OCI-LY1 (cell line): ENCODE data around the gene VPS11.
"Not testable (repeated sequence)": the region's sequence is repeated elsewhere in the genome, so short reads cannot be mapped to it uniquely, and the experiment has no call there.

Source experiments
- H2AFZ ChIP-seq: fragments of 200-600 bp; sonication (generic), shearing (Covaris generic); 2 replicates; pipeline ENCODE4 v1.6.0; 2014; ENCODE audit warnings: antibody characterized with exemption, mild to moderate bottlenecking, low read length
- H3F3A ChIP-seq: fragments of 200-600 bp; sonication (generic), shearing (Covaris generic); 2 replicates; pipeline ENCODE4 v1.6.0; 2014; ENCODE audit warnings: mild to moderate bottlenecking, antibody characterized with exemption, low read length, moderate library complexity; ENCODE audit not compliant: insufficient read depth
- H3K27ac ChIP-seq: fragments of 200-600 bp; sonication (generic); 2 replicates; pipeline ENCODE4 v1.5.1; 2014; ENCODE audit warnings: low read length, mixed run types, mild to moderate bottlenecking, low read depth; ENCODE audit not compliant: poor library complexity, severe bottlenecking
- H3K27me3 ChIP-seq: fragments of 200-600 bp; sonication (generic); 2 replicates; pipeline ENCODE4 v1.6.0; 2014; ENCODE audit warnings: antibody characterized with exemption, mild to moderate bottlenecking, low read length, moderate library complexity; ENCODE audit not compliant: insufficient read depth
- H3K36me3 ChIP-seq: fragments of 200-600 bp; sonication (generic); 2 replicates; pipeline ENCODE4 v1.6.1; 2014; ENCODE audit warnings: mild to moderate bottlenecking, antibody characterized with exemption, low read length, moderate library complexity, mixed read lengths; ENCODE audit not compliant: insufficient read depth
- H3K4me1 ChIP-seq: fragments of 200-600 bp; sonication (generic); 2 replicates; pipeline ENCODE4 v1.5.1; 2014; ENCODE audit warnings: mild to moderate bottlenecking, low read length, moderate library complexity; ENCODE audit not compliant: insufficient read depth, severe bottlenecking
- H3K4me2 ChIP-seq: fragments of 200-600 bp; sonication (generic), shearing (Covaris generic); 2 replicates; pipeline ENCODE4 v1.6.1; 2014; ENCODE audit warnings: low read length
- H3K4me3 ChIP-seq: fragments of 200-600 bp; sonication (generic); 2 replicates; pipeline ENCODE4 v1.5.1; 2014; ENCODE audit warnings: low read length, low read depth, mild to moderate bottlenecking, mixed read lengths; ENCODE audit not compliant: poor library complexity, severe bottlenecking
- H3K79me2 ChIP-seq: fragments of 200-600 bp; shearing (Covaris generic); 2 replicates; pipeline ENCODE4 v1.6.1; 2016; ENCODE audit warnings: mixed run types, low read length, mixed read lengths; ENCODE audit not compliant: insufficient read depth
- H3K9ac ChIP-seq: fragments of 200-600 bp; sonication (generic), shearing (Covaris generic); 2 replicates; pipeline ENCODE4 v1.6.1; 2014; ENCODE audit warnings: mild to moderate bottlenecking, low read length, mixed read lengths
- H3K9me2 ChIP-seq: fragments of 200-600 bp; sonication (generic), shearing (Covaris generic); 2 replicates; pipeline ENCODE4 v1.6.1; 2014; ENCODE audit warnings: low read depth, mild to moderate bottlenecking, low read length, mixed read lengths
- H3K9me3 ChIP-seq: fragments of 200-600 bp; shearing (Covaris generic); 2 replicates; pipeline ENCODE4 v1.6.1; 2014; ENCODE audit warnings: low read length, mixed read lengths
- H4K20me1 ChIP-seq: fragments of 200-600 bp; sonication (generic), shearing (Covaris generic); 2 replicates; pipeline ENCODE4 v1.6.0; 2016; ENCODE audit warnings: mild to moderate bottlenecking, low read length; ENCODE audit not compliant: insufficient read depth
- EZH2 ChIP-seq: fragments of 200-600 bp; sonication (generic), shearing (Covaris generic); IDR thresholded peaks from 2 replicates; pipeline ENCODE4 v1.8.0; 2017; ENCODE audit warnings: borderline replicate concordance, mixed run types, mild to moderate bottlenecking, antibody characterized with exemption, low read length, moderate library complexity, mixed read lengths
- TF ChIP-seq, protein P1 (sequence below): fragments of 200-600 bp; sonication (generic), shearing (Covaris generic); IDR thresholded peaks from 2 replicates; pipeline ENCODE4 v1.5.1; 2017; ENCODE audit warnings: mild to moderate bottlenecking, antibody characterized with exemption, low read length, moderate library complexity, mixed read lengths

The VPS11 gene

DNA sequence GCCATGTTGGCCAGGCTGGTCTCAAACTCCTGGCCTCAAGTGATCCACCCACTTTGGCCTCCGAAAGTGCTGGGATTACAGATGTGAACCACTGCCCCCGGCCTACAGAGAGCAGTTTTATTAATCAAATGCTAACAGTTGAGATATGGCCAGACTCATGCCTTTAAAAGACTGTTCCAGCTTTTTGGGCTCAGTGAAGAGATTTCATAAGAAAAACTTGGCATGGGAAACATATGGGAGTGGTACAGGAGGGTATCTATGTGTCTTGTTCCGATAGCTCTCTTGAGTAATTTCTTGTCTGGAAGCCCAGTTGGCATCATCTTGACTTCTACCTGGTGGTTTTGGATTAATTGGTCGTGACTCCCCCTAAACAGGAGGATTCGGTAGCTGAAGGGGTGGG is 28.7 kb upstream of the VPS11 start:
- Histone ChIP-seq H3K4me3 (no peak overlapping the region), H3K79me2 (no peaks in the 10 kb centered on the region), H3K9me2 (no peaks in the 10 kb centered on the region), H3K27me3 (no peaks in the 10 kb centered on the region), H3K4me2 (no peak overlapping the region), H3K27ac (no peak overlapping the region), H3K4me1 (peaks cover 12% of the 10 kb centered on the region), H3K9ac (no peak overlapping the region), H3F3A (no peaks in the 10 kb centered on the region), H2AFZ (no peak overlapping the region), H4K20me1 (no peaks in the 10 kb centered on the region), H3K36me3 (no peaks in the 10 kb centered on the region), H3K9me3 (no peaks in the 10 kb centered on the region)
- TF ChIP-seq EZH2, result no peak
- TF ChIP-seq, protein P1, sequence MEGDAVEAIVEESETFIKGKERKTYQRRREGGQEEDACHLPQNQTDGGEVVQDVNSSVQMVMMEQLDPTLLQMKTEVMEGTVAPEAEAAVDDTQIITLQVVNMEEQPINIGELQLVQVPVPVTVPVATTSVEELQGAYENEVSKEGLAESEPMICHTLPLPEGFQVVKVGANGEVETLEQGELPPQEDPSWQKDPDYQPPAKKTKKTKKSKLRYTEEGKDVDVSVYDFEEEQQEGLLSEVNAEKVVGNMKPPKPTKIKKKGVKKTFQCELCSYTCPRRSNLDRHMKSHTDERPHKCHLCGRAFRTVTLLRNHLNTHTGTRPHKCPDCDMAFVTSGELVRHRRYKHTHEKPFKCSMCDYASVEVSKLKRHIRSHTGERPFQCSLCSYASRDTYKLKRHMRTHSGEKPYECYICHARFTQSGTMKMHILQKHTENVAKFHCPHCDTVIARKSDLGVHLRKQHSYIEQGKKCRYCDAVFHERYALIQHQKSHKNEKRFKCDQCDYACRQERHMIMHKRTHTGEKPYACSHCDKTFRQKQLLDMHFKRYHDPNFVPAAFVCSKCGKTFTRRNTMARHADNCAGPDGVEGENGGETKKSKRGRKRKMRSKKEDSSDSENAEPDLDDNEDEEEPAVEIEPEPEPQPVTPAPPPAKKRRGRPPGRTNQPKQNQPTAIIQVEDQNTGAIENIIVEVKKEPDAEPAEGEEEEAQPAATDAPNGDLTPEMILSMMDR, result no peak

DNA sequence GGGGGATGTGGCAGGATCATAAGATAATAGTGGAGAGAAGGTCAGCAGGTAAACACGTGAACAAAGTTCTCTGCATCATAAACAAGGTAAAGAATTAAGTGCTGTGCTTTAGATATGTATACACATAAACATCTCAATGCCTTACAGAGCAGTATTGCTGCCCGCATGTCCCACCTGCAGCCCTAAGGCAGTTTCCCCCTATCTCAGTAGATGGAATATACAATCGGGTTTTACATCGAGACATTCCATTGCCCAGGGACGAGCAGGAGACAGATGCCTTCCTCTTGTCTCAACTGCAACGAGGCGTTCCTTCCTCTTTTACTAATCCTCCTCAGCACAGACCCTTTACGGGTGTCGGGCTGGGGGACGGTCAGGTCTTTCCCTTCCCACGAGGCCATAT is 28.1 kb upstream of the VPS11 start:
- not testable (repeated sequence) for H4K20me1 ChIP-seq, H3K27me3 ChIP-seq, H3K9me2 ChIP-seq, H3K27ac ChIP-seq, H2AFZ ChIP-seq, H3K9ac ChIP-seq, H3K4me3 ChIP-seq, H3K9me3 ChIP-seq, H3K79me2 ChIP-seq, H3K36me3 ChIP-seq, H3F3A ChIP-seq, H3K4me2 ChIP-seq
- peaks cover 12% of the 10 kb centered on the region for H3K4me1 ChIP-seq

DNA sequence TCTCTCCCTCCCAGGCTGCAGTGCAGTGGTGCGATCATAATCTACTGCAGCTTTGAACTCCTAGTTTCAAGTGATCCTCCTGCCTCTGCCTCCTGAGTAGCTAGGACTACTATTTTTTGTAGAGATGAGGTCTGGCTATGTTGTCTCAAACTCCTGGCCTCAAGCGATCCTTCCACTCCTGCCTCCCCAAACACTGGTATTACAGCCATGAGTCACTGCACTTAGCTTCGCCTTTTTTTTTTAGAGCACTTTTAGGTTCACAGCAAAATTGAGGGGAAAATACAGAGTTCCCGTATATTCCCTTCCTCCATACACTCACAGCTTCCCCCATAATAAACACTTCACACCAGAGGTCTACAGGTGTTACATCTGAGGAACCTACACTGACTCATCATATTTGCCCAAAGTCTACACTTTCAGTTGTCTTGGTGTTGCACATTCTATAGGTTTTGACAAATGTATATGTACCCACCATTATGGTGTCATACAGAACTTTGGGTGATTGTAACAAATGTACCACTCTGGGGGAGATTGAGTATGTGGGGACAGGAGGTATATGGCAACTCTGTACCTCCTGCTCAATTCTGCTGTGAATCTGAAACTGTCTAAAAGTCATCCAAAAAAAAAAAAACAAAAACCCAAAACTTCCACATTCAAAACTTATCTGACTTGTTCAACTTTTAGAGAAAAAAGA is 25.6 kb upstream of the VPS11 start:
- Histone ChIP-seq H3K4me2 (no peak overlapping the region), H3K4me3 (no peak overlapping the region), H3K9me2 (no peaks in the 10 kb centered on the region), H4K20me1 (no peaks in the 10 kb centered on the region), H3K9me3 (no peaks in the 10 kb centered on the region), H2AFZ (no peak overlapping the region), H3K4me1 (peaks cover 12% of the 10 kb centered on the region), H3F3A (no peaks in the 10 kb centered on the region), H3K27ac (no peak overlapping the region), H3K79me2 (no peaks in the 10 kb centered on the region), H3K27me3 (no peaks in the 10 kb centered on the region), H3K36me3 (peaks cover 21% of the 10 kb centered on the region), H3K9ac (no peak overlapping the region)
- TF ChIP-seq, protein P1, result no peak
- no peak for TF ChIP-seq EZH2

DNA sequence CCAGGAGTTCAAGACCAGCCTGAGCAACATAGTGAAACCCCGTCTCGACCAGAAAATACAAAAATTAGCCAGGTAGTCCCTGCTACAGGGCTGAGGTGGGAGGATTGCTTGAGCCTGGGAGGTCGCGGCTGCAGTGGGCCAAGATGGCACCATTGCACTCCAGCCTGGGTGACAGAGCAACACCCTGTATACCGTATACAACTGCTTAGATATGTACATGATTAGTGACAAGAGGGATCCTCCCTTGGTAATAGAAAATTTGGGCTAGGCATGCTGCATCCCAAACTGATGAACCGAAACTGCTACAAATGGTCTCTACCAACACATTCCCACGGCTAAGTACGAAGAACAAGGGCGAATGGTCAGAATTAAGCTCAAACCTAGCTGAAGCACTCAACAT is 24.7 kb upstream of the VPS11 start:
- Histone ChIP-seq H4K20me1 (no peaks in the 10 kb centered on the region), H3F3A (no peaks in the 10 kb centered on the region), H3K4me3 (no peak overlapping the region), H3K36me3 (peaks cover 30% of the 10 kb centered on the region), H3K9me3 (no peaks in the 10 kb centered on the region), H3K27me3 (no peaks in the 10 kb centered on the region), H3K4me1 (peaks cover 12% of the 10 kb centered on the region), H3K9me2 (no peaks in the 10 kb centered on the region), H3K79me2 (no peaks in the 10 kb centered on the region), H3K9ac (no peak overlapping the region), H3K27ac (no peak overlapping the region), H2AFZ (no peak overlapping the region), H3K4me2 (no peak overlapping the region)
- no peak for TF ChIP-seq EZH2
- TF ChIP-seq, protein P1, result no peak
